Astrocyte (in vitro differentiated cells and primary cell): ENCODE measurements around the gene CLASP1.

Experiments used
- CTCF ChIP-seq: IDR thresholded peaks from 2 replicates; pipeline ENCODE4 v1.5.1; 2011; ENCODE audit warnings: low read depth, mild to moderate bottlenecking, inconsistent platforms, low read length, moderate library complexity; ENCODE audit not compliant: insufficient read depth
- EZH2 ChIP-seq: IDR thresholded peaks from 2 replicates; pipeline ENCODE4 v1.6.1; 2012; ENCODE audit warnings: mild to moderate bottlenecking, low read length, inconsistent platforms; ENCODE audit not compliant: insufficient read depth

GRCh38 chr2:121451398-121451797 is 197.9 kb downstream of the CLASP1 start:
- TF ChIP-seq CTCF: no peak
- no peak for TF ChIP-seq EZH2
